K562 (cell line): ENCODE results near the gene DYNLT2B.

ENCODE experiments used
- EZH2 ChIP-seq: IDR thresholded peaks from 2 replicates; pipeline ENCODE4 v1.6.1; 2012; ENCODE audit warnings: low read depth, mild to moderate bottlenecking, inconsistent platforms, low read length, borderline replicate concordance
- TEAD1 ChIP-seq, 2 experiments: fragments of 450-650 bp in 1 of 2; sonication (generic) in 1 of 2; formaldehyde crosslinking; IDR thresholded peaks; 2 replicates each; pipeline versions ENCODE4 v1.4.0 to v1.8.0; 2020 to 2022; ENCODE audit warnings: mild to moderate bottlenecking in 2 of 2, missing genetic modification reagents in 1 of 2

GRCh38 chr3:196334982-196335381, 16.9 kb upstream of the DYNLT2B start:
- TF ChIP-seq EZH2 (no peak), TEAD1 (CRISPR knock-in tag; IDR thresholded peaks at IDR 0.05) (no peak)
